ENCODE measurements around the gene FMNL3. TPM values are rescaled to one million over a fixed set of nuclear protein-coding genes. Genes with fewer than 3 reads are reported as not detected.

FMNL3 gene
- total and polyA plus RNA-seq, 2 of the 8 experiments (the other 6 are each of a cell fraction or from before 2014, with no cell fraction given): 8.6 to 29.0 TPM

DNA sequence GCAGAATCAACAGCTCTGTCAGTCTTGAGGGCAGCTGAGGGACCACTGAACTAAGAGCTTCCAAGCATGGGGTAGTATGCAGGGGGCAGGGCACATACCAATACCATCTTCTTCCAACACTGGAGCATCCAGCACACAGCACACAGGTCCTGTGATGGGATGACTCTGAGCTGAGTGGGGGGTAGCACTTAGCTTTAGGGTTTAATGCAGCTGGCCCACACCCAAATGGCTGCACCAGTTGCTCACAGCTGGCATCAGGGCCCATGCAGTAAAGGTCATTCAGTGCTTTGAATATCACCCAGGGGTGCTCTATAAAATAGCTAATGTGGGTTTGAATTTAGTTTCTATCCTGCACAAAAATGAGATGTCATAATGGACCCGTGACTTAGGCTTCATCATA, 103.5 kb downstream of the FMNL3 start (continued):
- TF ChIP-seq, protein P1, sequence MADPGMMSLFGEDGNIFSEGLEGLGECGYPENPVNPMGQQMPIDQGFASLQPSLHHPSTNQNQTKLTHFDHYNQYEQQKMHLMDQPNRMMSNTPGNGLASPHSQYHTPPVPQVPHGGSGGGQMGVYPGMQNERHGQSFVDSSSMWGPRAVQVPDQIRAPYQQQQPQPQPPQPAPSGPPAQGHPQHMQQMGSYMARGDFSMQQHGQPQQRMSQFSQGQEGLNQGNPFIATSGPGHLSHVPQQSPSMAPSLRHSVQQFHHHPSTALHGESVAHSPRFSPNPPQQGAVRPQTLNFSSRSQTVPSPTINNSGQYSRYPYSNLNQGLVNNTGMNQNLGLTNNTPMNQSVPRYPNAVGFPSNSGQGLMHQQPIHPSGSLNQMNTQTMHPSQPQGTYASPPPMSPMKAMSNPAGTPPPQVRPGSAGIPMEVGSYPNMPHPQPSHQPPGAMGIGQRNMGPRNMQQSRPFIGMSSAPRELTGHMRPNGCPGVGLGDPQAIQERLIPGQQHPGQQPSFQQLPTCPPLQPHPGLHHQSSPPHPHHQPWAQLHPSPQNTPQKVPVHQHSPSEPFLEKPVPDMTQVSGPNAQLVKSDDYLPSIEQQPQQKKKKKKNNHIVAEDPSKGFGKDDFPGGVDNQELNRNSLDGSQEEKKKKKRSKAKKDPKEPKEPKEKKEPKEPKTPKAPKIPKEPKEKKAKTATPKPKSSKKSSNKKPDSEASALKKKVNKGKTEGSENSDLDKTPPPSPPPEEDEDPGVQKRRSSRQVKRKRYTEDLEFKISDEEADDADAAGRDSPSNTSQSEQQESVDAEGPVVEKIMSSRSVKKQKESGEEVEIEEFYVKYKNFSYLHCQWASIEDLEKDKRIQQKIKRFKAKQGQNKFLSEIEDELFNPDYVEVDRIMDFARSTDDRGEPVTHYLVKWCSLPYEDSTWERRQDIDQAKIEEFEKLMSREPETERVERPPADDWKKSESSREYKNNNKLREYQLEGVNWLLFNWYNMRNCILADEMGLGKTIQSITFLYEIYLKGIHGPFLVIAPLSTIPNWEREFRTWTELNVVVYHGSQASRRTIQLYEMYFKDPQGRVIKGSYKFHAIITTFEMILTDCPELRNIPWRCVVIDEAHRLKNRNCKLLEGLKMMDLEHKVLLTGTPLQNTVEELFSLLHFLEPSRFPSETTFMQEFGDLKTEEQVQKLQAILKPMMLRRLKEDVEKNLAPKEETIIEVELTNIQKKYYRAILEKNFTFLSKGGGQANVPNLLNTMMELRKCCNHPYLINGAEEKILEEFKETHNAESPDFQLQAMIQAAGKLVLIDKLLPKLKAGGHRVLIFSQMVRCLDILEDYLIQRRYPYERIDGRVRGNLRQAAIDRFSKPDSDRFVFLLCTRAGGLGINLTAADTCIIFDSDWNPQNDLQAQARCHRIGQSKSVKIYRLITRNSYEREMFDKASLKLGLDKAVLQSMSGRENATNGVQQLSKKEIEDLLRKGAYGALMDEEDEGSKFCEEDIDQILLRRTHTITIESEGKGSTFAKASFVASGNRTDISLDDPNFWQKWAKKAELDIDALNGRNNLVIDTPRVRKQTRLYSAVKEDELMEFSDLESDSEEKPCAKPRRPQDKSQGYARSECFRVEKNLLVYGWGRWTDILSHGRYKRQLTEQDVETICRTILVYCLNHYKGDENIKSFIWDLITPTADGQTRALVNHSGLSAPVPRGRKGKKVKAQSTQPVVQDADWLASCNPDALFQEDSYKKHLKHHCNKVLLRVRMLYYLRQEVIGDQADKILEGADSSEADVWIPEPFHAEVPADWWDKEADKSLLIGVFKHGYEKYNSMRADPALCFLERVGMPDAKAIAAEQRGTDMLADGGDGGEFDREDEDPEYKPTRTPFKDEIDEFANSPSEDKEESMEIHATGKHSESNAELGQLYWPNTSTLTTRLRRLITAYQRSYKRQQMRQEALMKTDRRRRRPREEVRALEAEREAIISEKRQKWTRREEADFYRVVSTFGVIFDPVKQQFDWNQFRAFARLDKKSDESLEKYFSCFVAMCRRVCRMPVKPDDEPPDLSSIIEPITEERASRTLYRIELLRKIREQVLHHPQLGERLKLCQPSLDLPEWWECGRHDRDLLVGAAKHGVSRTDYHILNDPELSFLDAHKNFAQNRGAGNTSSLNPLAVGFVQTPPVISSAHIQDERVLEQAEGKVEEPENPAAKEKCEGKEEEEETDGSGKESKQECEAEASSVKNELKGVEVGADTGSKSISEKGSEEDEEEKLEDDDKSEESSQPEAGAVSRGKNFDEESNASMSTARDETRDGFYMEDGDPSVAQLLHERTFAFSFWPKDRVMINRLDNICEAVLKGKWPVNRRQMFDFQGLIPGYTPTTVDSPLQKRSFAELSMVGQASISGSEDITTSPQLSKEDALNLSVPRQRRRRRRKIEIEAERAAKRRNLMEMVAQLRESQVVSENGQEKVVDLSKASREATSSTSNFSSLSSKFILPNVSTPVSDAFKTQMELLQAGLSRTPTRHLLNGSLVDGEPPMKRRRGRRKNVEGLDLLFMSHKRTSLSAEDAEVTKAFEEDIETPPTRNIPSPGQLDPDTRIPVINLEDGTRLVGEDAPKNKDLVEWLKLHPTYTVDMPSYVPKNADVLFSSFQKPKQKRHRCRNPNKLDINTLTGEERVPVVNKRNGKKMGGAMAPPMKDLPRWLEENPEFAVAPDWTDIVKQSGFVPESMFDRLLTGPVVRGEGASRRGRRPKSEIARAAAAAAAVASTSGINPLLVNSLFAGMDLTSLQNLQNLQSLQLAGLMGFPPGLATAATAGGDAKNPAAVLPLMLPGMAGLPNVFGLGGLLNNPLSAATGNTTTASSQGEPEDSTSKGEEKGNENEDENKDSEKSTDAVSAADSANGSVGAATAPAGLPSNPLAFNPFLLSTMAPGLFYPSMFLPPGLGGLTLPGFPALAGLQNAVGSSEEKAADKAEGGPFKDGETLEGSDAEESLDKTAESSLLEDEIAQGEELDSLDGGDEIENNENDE (IDR thresholded peaks at IDR 0.05; ENCODE audit: insufficient replicate concordance, low read length): no peak
- TF ChIP-seq SP4 (IDR thresholded peaks at IDR 0.05; ENCODE audit: low read length): no peak
- TF ChIP-seq KDM5A (IDR thresholded peaks at IDR 0.05; ENCODE audit: low read length): no peak
- no peak for TF ChIP-seq KDM4A (IDR thresholded peaks at IDR 0.05; ENCODE audit: low read depth, low read length, severe bottlenecking)
- TF ChIP-seq POU5F1 (IDR thresholded peaks at IDR 0.05; ENCODE audit: low read depth, low read length): no peak
- TF ChIP-seq, protein P2, sequence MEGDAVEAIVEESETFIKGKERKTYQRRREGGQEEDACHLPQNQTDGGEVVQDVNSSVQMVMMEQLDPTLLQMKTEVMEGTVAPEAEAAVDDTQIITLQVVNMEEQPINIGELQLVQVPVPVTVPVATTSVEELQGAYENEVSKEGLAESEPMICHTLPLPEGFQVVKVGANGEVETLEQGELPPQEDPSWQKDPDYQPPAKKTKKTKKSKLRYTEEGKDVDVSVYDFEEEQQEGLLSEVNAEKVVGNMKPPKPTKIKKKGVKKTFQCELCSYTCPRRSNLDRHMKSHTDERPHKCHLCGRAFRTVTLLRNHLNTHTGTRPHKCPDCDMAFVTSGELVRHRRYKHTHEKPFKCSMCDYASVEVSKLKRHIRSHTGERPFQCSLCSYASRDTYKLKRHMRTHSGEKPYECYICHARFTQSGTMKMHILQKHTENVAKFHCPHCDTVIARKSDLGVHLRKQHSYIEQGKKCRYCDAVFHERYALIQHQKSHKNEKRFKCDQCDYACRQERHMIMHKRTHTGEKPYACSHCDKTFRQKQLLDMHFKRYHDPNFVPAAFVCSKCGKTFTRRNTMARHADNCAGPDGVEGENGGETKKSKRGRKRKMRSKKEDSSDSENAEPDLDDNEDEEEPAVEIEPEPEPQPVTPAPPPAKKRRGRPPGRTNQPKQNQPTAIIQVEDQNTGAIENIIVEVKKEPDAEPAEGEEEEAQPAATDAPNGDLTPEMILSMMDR (IDR thresholded peaks at IDR 0.05; ENCODE audit: control extremely low read depth in 1 of 3, insufficient read depth in 1 of 3, low read depth in 1 of 3, low read length in 3 of 3): no peak
- no peak for TF ChIP-seq RNF2 (IDR thresholded peaks at IDR 0.05; ENCODE audit: borderline replicate concordance, low read depth, low read length, missing control alignments, poor library complexity, severe bottlenecking)
- TF ChIP-seq HDAC2 (IDR thresholded peaks at IDR 0.05; ENCODE audit: borderline replicate concordance in 1 of 2, low read depth in 2 of 2, low read length in 2 of 2): no peak

Measured in H1 (cell line).